PFSK-1 (cell line): ENCODE measurements around the gene ATP6V1B1.

Source experiments
- FOXP2 ChIP-seq: optimal IDR thresholded peaks from 2 replicates; pipeline ENCODE3; 2011; ENCODE audit warnings: borderline replicate concordance, control low read depth, inconsistent platforms; ENCODE audit not compliant: insufficient read depth; ENCODE audit errors: extremely low read length, extremely low read depth
- POLR2AphosphoS5 ChIP-seq: IDR thresholded peaks from 2 replicates; pipeline ENCODE4 v1.6.1; 2012; ENCODE audit warnings: low read depth, mild to moderate bottlenecking, control low read depth, low read length, moderate library complexity
- SIN3A ChIP-seq: IDR thresholded peaks from 2 replicates; pipeline ENCODE4 v1.6.1; 2012; ENCODE audit warnings: mild to moderate bottlenecking, low read length, moderate library complexity, borderline replicate concordance; ENCODE audit not compliant: insufficient read depth
- TAF1 ChIP-seq: IDR thresholded peaks from 2 replicates; pipeline ENCODE4 v1.6.1; 2012; ENCODE audit warnings: low read length, control low read depth, borderline replicate concordance; ENCODE audit not compliant: insufficient read depth

GRCh38 chr2:70944111-70944690, 8.5 kb downstream of the ATP6V1B1 start:
- TF ChIP-seq POLR2AphosphoS5 (no peak), TAF1 (no peak), SIN3A (no peak), FOXP2 (no peak)
